IgD-negative memory B cell (primary cell): Measurements from ENCODE around the gene HKDC1. TPM values are rescaled to one million over a fixed set of nuclear protein-coding genes. Genes with fewer than 3 reads are reported as not detected.
"Not testable (repeated sequence)": the region's sequence is repeated elsewhere in the genome, so short reads cannot be mapped to it uniquely, and the experiment has no call there.

ENCODE experiments used
- H3K27ac Mint-ChIP-seq, 3 donors: one replicate each; pipeline ENCODE4 v1.8.0; 2020 to 2022; ENCODE audit warnings: mild to moderate bottlenecking in 3 of 3, mixed read lengths in 3 of 3, moderate library complexity in 1 of 3
- H3K27me3 Mint-ChIP-seq: one replicate; pipeline ENCODE4 v1.8.0; 2021; ENCODE audit warnings: mixed read lengths
- H3K36me3 Mint-ChIP-seq: one replicate; pipeline ENCODE4 v1.8.0; 2020; ENCODE audit warnings: mild to moderate bottlenecking, mixed read lengths
- H3K4me1 Mint-ChIP-seq, 3 donors: one replicate each; pipeline ENCODE4 v1.8.0; 2020 to 2022; ENCODE audit warnings: mixed read lengths in 3 of 3, mild to moderate bottlenecking in 1 of 3
- H3K4me3 Mint-ChIP-seq, 4 donors: one replicate each; pipeline ENCODE4 v1.8.0; 2020 to 2022; ENCODE audit warnings: mild to moderate bottlenecking in 4 of 4, mixed read lengths in 4 of 4, moderate library complexity in 3 of 4
- H3K9me3 Mint-ChIP-seq, 3 donors: one replicate each; pipeline ENCODE4 v1.8.0; 2020 to 2021; ENCODE audit warnings: mixed read lengths in 3 of 3, mild to moderate bottlenecking in 1 of 3
- polyA plus RNA-seq: library from polyadenylated mRNA; unstranded; fragments of 300-500 nt; fragmentation: Illumina TruSeq; gene quantifications from one replicate; pipeline ENCODE4 v1.2.3, GENCODE V29; 2021

HKDC1 gene
- polyA plus RNA-seq, 1 donor from 2014 or later, result 0.43 TPM

- H3K27me3 Mint-ChIP-seq, result peaks cover 2% of the 10 kb centered on the region
- H3K4me1 Mint-ChIP-seq, result peaks cover 2 to 6% (median 6%) of the 10 kb centered on the region in 3 donors
- H3K36me3 Mint-ChIP-seq, result no peaks in the 10 kb centered on the region
- no peak overlapping the region for H3K27ac Mint-ChIP-seq
- H3K9me3 Mint-ChIP-seq, result peaks cover 0 to 2% (median 0%) of the 10 kb centered on the region in 3 donors
- peak overlapping the region in 1 of 4 donors; percentile 41 for H3K4me3 Mint-ChIP-seq
These were observed 52.5 kb downstream of the HKDC1 start for GRCh38 chr10:69272624-69273023.

GRCh38 chr10:69275444-69275843 is 55.3 kb downstream of the HKDC1 start:
- Mint-ChIP-seq H3K27ac (no peak overlapping the region), H3K4me1 (peaks cover 18 to 24% (median 21%) of the 10 kb centered on the region in 3 donors), H3K9me3 (no peaks in the 10 kb centered on the region), H3K4me3 (no peak overlapping the region), H3K36me3 (no peaks in the 10 kb centered on the region), H3K27me3 (no peaks in the 10 kb centered on the region)

- Mint-ChIP-seq H3K4me1 (peaks cover 18 to 21% (median 19%) of the 10 kb centered on the region in 3 donors), H3K4me3 (no peak overlapping the region), H3K9me3 (no peaks in the 10 kb centered on the region), H3K27ac (no peak overlapping the region), H3K36me3 (no peaks in the 10 kb centered on the region), H3K27me3 (no peaks in the 10 kb centered on the region)
These were observed 56.4 kb downstream of the HKDC1 start for GRCh38 chr10:69276503-69276902.

- Mint-ChIP-seq H3K36me3 (no peaks in the 10 kb centered on the region), H3K9me3 (no peaks in the 10 kb centered on the region), H3K27me3 (no peaks in the 10 kb centered on the region), H3K4me1 (peaks cover 18 to 21% (median 19%) of the 10 kb centered on the region in 3 donors), H3K4me3 (peak within 1 kb of the TSS in 2 of 4 donors; percentile 73 to 75), H3K27ac (peak within 1 kb of the TSS in 2 of 3 donors; percentile 18 to 79)
These were observed 58.4 kb downstream of the HKDC1 start, which contains the start of gene HK1 for GRCh38 chr10:69278446-69278963. HK1 (plus strand) TSS chr10:69278496.

GRCh38 chr10:69279110-69279509 is 59.0 kb downstream of the HKDC1 start:
- Mint-ChIP-seq H3K36me3 (no peaks in the 10 kb centered on the region), H3K4me1 (peaks cover 18 to 21% (median 19%) of the 10 kb centered on the region in 3 donors), H3K9me3 (no peaks in the 10 kb centered on the region), H3K27ac (peak overlapping the region in 2 of 3 donors; percentile 18 to 79), H3K4me3 (peak overlapping the region in 2 of 4 donors; percentile 73 to 75), H3K27me3 (no peaks in the 10 kb centered on the region)

GRCh38 chr10:69281507-69282413 is 61.6 kb downstream of the HKDC1 start:
- no peak overlapping the region for H3K4me3 Mint-ChIP-seq

GRCh38 chr10:69284402-69284801 is 64.3 kb downstream of the HKDC1 start:
- not testable (repeated sequence) for H3K36me3 Mint-ChIP-seq, H3K27me3 Mint-ChIP-seq, H3K4me3 Mint-ChIP-seq, H3K27ac Mint-ChIP-seq, H3K4me1 Mint-ChIP-seq, H3K9me3 Mint-ChIP-seq

More at GRCh38 chr10:69281507-69282413, 61.6 kb downstream of the HKDC1 start:
- Mint-ChIP-seq H3K36me3 (no peaks in the 10 kb centered on the region), H3K4me1 (peaks cover 18 to 21% (median 19%) of the 10 kb centered on the region in 3 donors), H3K27ac (no peak overlapping the region), H3K27me3 (no peaks in the 10 kb centered on the region), H3K9me3 (no peaks in the 10 kb centered on the region)

GRCh38 chr10:69285699-69286098 is 65.6 kb downstream of the HKDC1 start:
- Mint-ChIP-seq H3K4me1 (peaks cover 0 to 3% (median 2%) of the 10 kb centered on the region in 3 donors), H3K4me3 (no peak overlapping the region), H3K36me3 (no peaks in the 10 kb centered on the region), H3K9me3 (no peaks in the 10 kb centered on the region), H3K27ac (no peak overlapping the region), H3K27me3 (peaks cover 4% of the 10 kb centered on the region)

GRCh38 chr10:69287181-69287580 is 67.0 kb downstream of the HKDC1 start:
- H3K4me1 Mint-ChIP-seq, result no peaks in the 10 kb centered on the region
- H3K9me3 Mint-ChIP-seq, result no peaks in the 10 kb centered on the region
- no peak overlapping the region for H3K27ac Mint-ChIP-seq
- peaks cover 4% of the 10 kb centered on the region for H3K27me3 Mint-ChIP-seq
- no peaks in the 10 kb centered on the region for H3K36me3 Mint-ChIP-seq
- H3K4me3 Mint-ChIP-seq, result no peak overlapping the region

- H3K27me3 Mint-ChIP-seq, result peaks cover 8% of the 10 kb centered on the region
- no peak overlapping the region for H3K27ac Mint-ChIP-seq
- no peaks in the 10 kb centered on the region for H3K4me1 Mint-ChIP-seq
- no peaks in the 10 kb centered on the region for H3K9me3 Mint-ChIP-seq
- H3K4me3 Mint-ChIP-seq, result peak overlapping the region in 1 of 4 donors; percentile 33
- no peaks in the 10 kb centered on the region for H3K36me3 Mint-ChIP-seq
These were observed 70.9 kb downstream of the HKDC1 start for GRCh38 chr10:69290993-69291392.

- H3K27me3 Mint-ChIP-seq, result peaks cover 5% of the 10 kb centered on the region
- H3K27ac Mint-ChIP-seq, result no peak overlapping the region
- no peaks in the 10 kb centered on the region for H3K4me1 Mint-ChIP-seq
- H3K9me3 Mint-ChIP-seq, result no peaks in the 10 kb centered on the region
- no peak overlapping the region for H3K4me3 Mint-ChIP-seq
- no peaks in the 10 kb centered on the region for H3K36me3 Mint-ChIP-seq
These were observed 72.3 kb downstream of the HKDC1 start for GRCh38 chr10:69292459-69292858.

GRCh38 chr10:69295027-69295636 is 75.0 kb downstream of the HKDC1 start:
- Mint-ChIP-seq H3K36me3 (no peaks in the 10 kb centered on the region), H3K9me3 (no peaks in the 10 kb centered on the region), H3K27ac (no peak overlapping the region), H3K4me3 (no peak overlapping the region), H3K4me1 (no peaks in the 10 kb centered on the region), H3K27me3 (peaks cover 4% of the 10 kb centered on the region)

GRCh38 chr10:69303632-69304051 is 83.5 kb downstream of the HKDC1 start:
- Mint-ChIP-seq H3K27me3 (peaks cover 6% of the 10 kb centered on the region), H3K4me3 (no peak overlapping the region), H3K36me3 (no peaks in the 10 kb centered on the region), H3K27ac (no peak overlapping the region), H3K9me3 (no peaks in the 10 kb centered on the region), H3K4me1 (no peaks in the 10 kb centered on the region)

GRCh38 chr10:69306421-69306820 is 86.3 kb downstream of the HKDC1 start:
- Mint-ChIP-seq H3K4me1 (peaks cover 0 to 2% (median 0%) of the 10 kb centered on the region in 3 donors), H3K4me3 (no peak overlapping the region), H3K36me3 (no peaks in the 10 kb centered on the region), H3K27me3 (peaks cover 6% of the 10 kb centered on the region), H3K27ac (no peak overlapping the region), H3K9me3 (no peaks in the 10 kb centered on the region)

GRCh38 chr10:69307434-69307833 is 87.3 kb downstream of the HKDC1 start:
- Mint-ChIP-seq H3K27ac (no peak overlapping the region), H3K4me3 (no peak overlapping the region), H3K4me1 (peaks cover 0 to 2% (median 0%) of the 10 kb centered on the region in 3 donors)

More at GRCh38 chr10:69307434-69307833, 87.3 kb downstream of the HKDC1 start:
- no peaks in the 10 kb centered on the region for H3K9me3 Mint-ChIP-seq
- H3K27me3 Mint-ChIP-seq, result peaks cover 6% of the 10 kb centered on the region
- H3K36me3 Mint-ChIP-seq, result no peaks in the 10 kb centered on the region
